ENCODE results near the gene MYLK. TPM values are rescaled to one million over a fixed set of nuclear protein-coding genes. Genes with fewer than 3 reads are reported as not detected.

MYLK gene
- total RNA-seq, 1 donor from 2014 or later = 81.4 TPM

GRCh38 chr3:123862152-123862551 lies 22.0 kb downstream of the MYLK start:
- no peak for DNase-seq (ENCODE audit: low read depth)
- TF ChIP-seq CTCF (conservative IDR thresholded peaks at IDR 0.05; ENCODE audit: low read depth, low read length) = no peak
- H3K4me3 ChIP-seq (ENCODE audit: low read depth, low read length) = no peak overlapping the region

- DNase-seq (ENCODE audit: low read depth) = no peak
- TF ChIP-seq CTCF (conservative IDR thresholded peaks at IDR 0.05; ENCODE audit: low read depth, low read length) = no peak
These were observed 22.9 kb downstream of the MYLK start for GRCh38 chr3:123861081-123861836.

GRCh38 chr3:123859177-123859576 lies 25.0 kb downstream of the MYLK start:
- no peak for TF ChIP-seq CTCF (conservative IDR thresholded peaks at IDR 0.05; ENCODE audit: low read depth, low read length)
- DNase-seq (ENCODE audit: low read depth) = no peak

More at GRCh38 chr3:123861081-123861836, 22.9 kb downstream of the MYLK start:
- no peak overlapping the region for H3K4me3 ChIP-seq (ENCODE audit: low read depth, low read length)

GRCh38 chr3:123854905-123855304 lies 29.2 kb downstream of the MYLK start:
- no peak overlapping the region for H3K4me3 ChIP-seq (ENCODE audit: low read depth, low read length)
- TF ChIP-seq CTCF (conservative IDR thresholded peaks at IDR 0.05; ENCODE audit: low read depth, low read length) = no peak
- DNase-seq (ENCODE audit: low read depth) = no peak

More at GRCh38 chr3:123859177-123859576, 25.0 kb downstream of the MYLK start:
- H3K4me3 ChIP-seq (ENCODE audit: low read depth, low read length) = no peak overlapping the region

- H3K4me3 ChIP-seq (ENCODE audit: low read depth, low read length) = no peak overlapping the region
- no peak for DNase-seq (ENCODE audit: low read depth)
- no peak for TF ChIP-seq CTCF (conservative IDR thresholded peaks at IDR 0.05; ENCODE audit: low read depth, low read length)
These were observed 30.3 kb downstream of the MYLK start for GRCh38 chr3:123853686-123854372.

GRCh38 chr3:123847209-123847608 lies 36.9 kb downstream of the MYLK start:
- DNase-seq (ENCODE audit: low read depth) = no peak
- TF ChIP-seq CTCF (conservative IDR thresholded peaks at IDR 0.05; ENCODE audit: low read depth, low read length) = no peak
- no peak overlapping the region for H3K4me3 ChIP-seq (ENCODE audit: low read depth, low read length)
